Hematopoietic multipotent progenitor cell treated with erythropoietin and hydrocortisone succinate and interleukin-3 and kit ligand, for 17 days (in vitro differentiated cells): ENCODE measurements around the gene PIM2.

ENCODE experiments used
- DNase-seq: peaks from one replicate; pipeline ENCODE4 v3.0.0-alpha.2; 2015; ENCODE audit warnings: low spot score

PIM2 gene

DNA sequence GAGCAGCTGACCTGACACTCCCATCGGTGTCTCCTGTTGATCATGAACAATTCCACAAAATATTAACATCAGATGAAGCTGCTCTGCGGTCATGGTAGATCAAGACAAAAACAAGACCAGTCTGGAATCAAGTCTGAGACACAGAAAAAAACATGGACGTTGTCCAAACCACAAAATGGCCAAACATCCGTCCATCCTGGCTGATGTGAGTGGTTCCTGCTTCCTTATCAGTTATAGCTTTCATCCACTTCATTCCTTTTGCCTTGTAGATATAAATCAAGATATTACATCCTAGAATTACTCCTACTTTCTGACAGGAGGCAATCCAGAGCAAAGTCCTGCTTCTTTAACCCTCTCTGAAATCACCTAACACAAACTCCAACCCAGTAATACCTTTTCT is 54.6 kb downstream of the PIM2 start:
- no peak for DNase-seq
